Measurements from ENCODE around the gene PDXP.

PDXP gene

DNA sequence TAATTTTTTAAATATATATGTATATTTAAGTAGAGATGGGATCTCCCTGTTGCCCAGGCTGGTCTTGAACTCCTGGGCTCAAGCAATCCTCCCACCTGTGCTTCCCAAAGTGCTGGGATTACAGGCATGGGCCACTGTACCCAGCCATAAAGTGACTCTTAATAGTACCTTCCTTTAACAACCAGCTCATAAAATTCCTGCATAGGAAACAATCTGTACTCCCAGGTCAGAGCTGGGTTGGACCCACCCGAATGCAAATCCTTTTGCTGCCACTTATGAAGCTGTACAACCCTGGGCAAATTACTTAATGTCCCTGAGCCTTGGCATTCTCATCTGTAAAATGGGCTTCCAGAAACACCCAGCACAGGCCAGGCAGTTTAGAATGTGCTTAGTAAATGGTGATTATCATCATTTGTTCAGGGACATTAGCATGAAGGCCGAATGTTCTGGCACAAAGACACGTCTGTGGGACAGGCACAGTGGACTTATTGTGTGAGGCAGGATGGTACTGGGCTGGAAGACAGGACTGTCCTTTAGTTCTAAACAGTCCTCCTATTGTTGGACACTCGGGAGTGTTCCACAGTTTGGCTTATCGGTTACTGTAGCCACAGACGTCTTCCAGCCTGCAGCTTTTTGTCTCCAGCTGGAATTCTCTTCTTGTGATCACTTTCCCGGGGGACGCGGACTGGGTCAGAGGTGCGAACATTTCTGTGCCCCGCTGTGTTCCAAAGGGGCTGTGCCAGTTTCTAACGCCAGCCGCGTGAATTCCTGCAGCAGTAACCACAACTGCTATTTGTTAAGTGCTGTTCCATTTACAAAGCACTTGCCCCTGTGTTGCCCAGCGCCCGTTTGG lies 6.0 kb downstream of the PDXP start:
- Histone ChIP-seq H3K4me1 (peaks cover 0 to 29% (median 18%) of the 10 kb centered on the region in 4 donors), H3K4me3 (no peak overlapping the region), H3K9me3 (no peaks in the 10 kb centered on the region), H3K27ac (no peak overlapping the region), H3K27me3 (no peaks in the 10 kb centered on the region), H3K36me3 (peaks cover 0 to 15% (median 14%) of the 10 kb centered on the region in 3 donors)
- TF ChIP-seq, protein P1, sequence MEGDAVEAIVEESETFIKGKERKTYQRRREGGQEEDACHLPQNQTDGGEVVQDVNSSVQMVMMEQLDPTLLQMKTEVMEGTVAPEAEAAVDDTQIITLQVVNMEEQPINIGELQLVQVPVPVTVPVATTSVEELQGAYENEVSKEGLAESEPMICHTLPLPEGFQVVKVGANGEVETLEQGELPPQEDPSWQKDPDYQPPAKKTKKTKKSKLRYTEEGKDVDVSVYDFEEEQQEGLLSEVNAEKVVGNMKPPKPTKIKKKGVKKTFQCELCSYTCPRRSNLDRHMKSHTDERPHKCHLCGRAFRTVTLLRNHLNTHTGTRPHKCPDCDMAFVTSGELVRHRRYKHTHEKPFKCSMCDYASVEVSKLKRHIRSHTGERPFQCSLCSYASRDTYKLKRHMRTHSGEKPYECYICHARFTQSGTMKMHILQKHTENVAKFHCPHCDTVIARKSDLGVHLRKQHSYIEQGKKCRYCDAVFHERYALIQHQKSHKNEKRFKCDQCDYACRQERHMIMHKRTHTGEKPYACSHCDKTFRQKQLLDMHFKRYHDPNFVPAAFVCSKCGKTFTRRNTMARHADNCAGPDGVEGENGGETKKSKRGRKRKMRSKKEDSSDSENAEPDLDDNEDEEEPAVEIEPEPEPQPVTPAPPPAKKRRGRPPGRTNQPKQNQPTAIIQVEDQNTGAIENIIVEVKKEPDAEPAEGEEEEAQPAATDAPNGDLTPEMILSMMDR (IDR thresholded peaks at IDR 0.05), result no peak
- intact Hi-C loops (cut with DNase I; ENCODE audit: low total_unique reads), result no loop called here
- no peak for DNase-seq

GRCh38 chr22:37665487-37665886 lies 7.0 kb downstream of the PDXP start:
- no peak overlapping the region for H3K27ac ChIP-seq
- no peak for DNase-seq
- H3K36me3 ChIP-seq, result peaks cover 0 to 15% (median 14%) of the 10 kb centered on the region in 3 donors
- intact Hi-C loops (cut with DNase I; ENCODE audit: low total_unique reads), result no loop called here
- H3K4me1 ChIP-seq, result peaks cover 0 to 19% (median 12%) of the 10 kb centered on the region in 4 donors
- H3K9me3 ChIP-seq, result no peaks in the 10 kb centered on the region
- TF ChIP-seq, protein P1 (IDR thresholded peaks at IDR 0.05), result no peak
- H3K4me3 ChIP-seq, result no peak overlapping the region
- no peaks in the 10 kb centered on the region for H3K27me3 ChIP-seq

DNA sequence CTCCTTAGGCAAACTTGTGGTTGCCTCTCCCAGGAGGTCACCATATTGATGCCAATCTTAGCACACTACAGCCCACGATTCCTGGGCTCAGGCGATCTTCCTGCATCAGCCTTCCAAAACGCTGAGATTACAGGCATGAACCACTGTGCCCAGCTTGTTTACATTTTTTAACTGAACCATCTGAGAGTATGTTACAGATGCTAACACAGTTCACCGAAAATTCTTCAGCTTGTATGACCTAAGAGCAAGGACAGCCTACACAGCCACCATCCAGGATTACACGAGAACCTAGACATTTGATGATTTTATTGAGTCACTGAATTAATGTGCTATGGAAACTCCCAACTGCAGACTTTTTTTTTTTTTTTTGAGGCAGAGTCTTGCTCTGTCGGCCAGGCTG lies 11.1 kb downstream of the PDXP start:
- Histone ChIP-seq H3K36me3 (peaks cover 0 to 15% (median 14%) of the 10 kb centered on the region in 3 donors), H3K27me3 (no peaks in the 10 kb centered on the region), H3K4me3 (no peak overlapping the region), H3K4me1 (peaks cover 0 to 27% (median 16%) of the 10 kb centered on the region in 4 donors), H3K9me3 (no peaks in the 10 kb centered on the region), H3K27ac (no peak overlapping the region)
- DNase-seq, result no peak
- intact Hi-C loops (cut with DNase I; ENCODE audit: low total_unique reads), result no loop called here
- TF ChIP-seq, protein P1 (IDR thresholded peaks at IDR 0.05), result no peak

- no peak overlapping the region for H3K4me3 ChIP-seq
- no peaks in the 10 kb centered on the region for H3K36me3 ChIP-seq
- TF ChIP-seq, protein P1 (IDR thresholded peaks at IDR 0.05), result no peak
- intact Hi-C loops (cut with DNase I; ENCODE audit: low total_unique reads), result no loop called here
- DNase-seq, result no peak
- H3K9me3 ChIP-seq, result no peaks in the 10 kb centered on the region
- no peaks in the 10 kb centered on the region for H3K27me3 ChIP-seq
- H3K27ac ChIP-seq, result peak overlapping the region; percentile 81 to 94
- peaks cover 0 to 48% (median 20%) of the 10 kb centered on the region in 4 donors for H3K4me1 ChIP-seq
Observed at GRCh38 chr22:37672206-37672919, 13.8 kb downstream of the PDXP start.

- DNase-seq, result no peak
- TF ChIP-seq, protein P1 (IDR thresholded peaks at IDR 0.05), result no peak
- Histone ChIP-seq H3K4me3 (no peak overlapping the region), H3K27me3 (no peaks in the 10 kb centered on the region), H3K9me3 (no peaks in the 10 kb centered on the region), H3K27ac (peak overlapping the region; percentile 81 to 94), H3K4me1 (peaks cover 0 to 54% (median 23%) of the 10 kb centered on the region in 4 donors), H3K36me3 (peaks cover 0 to 3% (median 3%) of the 10 kb centered on the region in 3 donors)
- intact Hi-C loops (cut with DNase I; ENCODE audit: low total_unique reads), result no loop called here
Observed at GRCh38 chr22:37672920-37673455, 14.5 kb downstream of the PDXP start.
